ENCODE results near the gene ANO5. TPM values are rescaled to one million over a fixed set of nuclear protein-coding genes. Genes with fewer than 3 reads are reported as not detected.

The ANO5 gene
- total RNA-seq, 1 experiment from 2014 or later = not detected

DNA sequence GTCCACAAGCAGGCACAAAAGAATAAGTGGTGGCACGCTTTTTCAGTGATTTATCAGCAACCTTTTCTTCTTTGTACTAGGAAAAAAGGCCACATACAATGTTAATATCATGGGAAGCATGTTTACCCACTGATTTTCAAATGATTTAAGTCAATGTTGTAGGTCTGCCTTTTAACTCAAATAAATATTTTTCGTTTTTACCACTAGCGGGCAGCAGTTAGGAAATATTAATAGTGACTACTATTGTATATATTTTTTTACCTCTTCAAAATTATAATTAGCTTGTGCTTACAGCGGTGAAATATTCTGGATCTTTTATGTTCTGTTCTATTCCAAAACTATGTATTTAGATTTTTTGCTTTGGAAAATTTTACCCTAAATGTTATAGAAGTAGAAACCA lies 138.9 kb downstream of the ANO5 start:
- H3K27ac ChIP-seq (ENCODE audit: low read length) = no peak overlapping the region
- no peak overlapping the region for H3K4me2 ChIP-seq (ENCODE audit: low read length)
- H3F3A ChIP-seq (ENCODE audit: low read length, unreplicated experiment) = no peaks in the 10 kb centered on the region
- CTCF ChIA-PET = no interaction called here
- no peaks in the 10 kb centered on the region for H4K20me1 ChIP-seq (ENCODE audit: low read length)
- no peaks in the 10 kb centered on the region for H3K36me3 ChIP-seq (ENCODE audit: low read depth, low read length)
- DNase-seq (peak; percentile 22), ATAC-seq (no peak)
- no peaks in the 10 kb centered on the region for H3K9me3 ChIP-seq (ENCODE audit: low read length)
- no TSS peak for BruUV-seq (replicated peaks)
- no peaks in the 10 kb centered on the region for H3K9me2 ChIP-seq (replicated peaks; ENCODE audit: low read length)
- no peak overlapping the region for H2AFZ ChIP-seq (ENCODE audit: low read length)
- H3K4me3 ChIP-seq (ENCODE audit: low read length) = no peak overlapping the region
- TF ChIP-seq EZH2phosphoT487 (IDR thresholded peaks at IDR 0.05; ENCODE audit: borderline replicate concordance, low read length) = no peak
- TF ChIP-seq EZH2 (IDR thresholded peaks at IDR 0.05; ENCODE audit: low read length, unreplicated experiment) = no peak
- TF ChIP-seq, protein P1, sequence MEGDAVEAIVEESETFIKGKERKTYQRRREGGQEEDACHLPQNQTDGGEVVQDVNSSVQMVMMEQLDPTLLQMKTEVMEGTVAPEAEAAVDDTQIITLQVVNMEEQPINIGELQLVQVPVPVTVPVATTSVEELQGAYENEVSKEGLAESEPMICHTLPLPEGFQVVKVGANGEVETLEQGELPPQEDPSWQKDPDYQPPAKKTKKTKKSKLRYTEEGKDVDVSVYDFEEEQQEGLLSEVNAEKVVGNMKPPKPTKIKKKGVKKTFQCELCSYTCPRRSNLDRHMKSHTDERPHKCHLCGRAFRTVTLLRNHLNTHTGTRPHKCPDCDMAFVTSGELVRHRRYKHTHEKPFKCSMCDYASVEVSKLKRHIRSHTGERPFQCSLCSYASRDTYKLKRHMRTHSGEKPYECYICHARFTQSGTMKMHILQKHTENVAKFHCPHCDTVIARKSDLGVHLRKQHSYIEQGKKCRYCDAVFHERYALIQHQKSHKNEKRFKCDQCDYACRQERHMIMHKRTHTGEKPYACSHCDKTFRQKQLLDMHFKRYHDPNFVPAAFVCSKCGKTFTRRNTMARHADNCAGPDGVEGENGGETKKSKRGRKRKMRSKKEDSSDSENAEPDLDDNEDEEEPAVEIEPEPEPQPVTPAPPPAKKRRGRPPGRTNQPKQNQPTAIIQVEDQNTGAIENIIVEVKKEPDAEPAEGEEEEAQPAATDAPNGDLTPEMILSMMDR (conservative IDR thresholded peaks at IDR 0.05; ENCODE audit: low read depth, low read length) = peak; percentile 51
- peaks cover 28% of the 10 kb centered on the region for H3K27me3 ChIP-seq (ENCODE audit: low read length)
- POLR2A ChIA-PET (ENCODE audit: unreplicated experiment) = no interaction called here
- H3K79me2 ChIP-seq (ENCODE audit: low read length) = no peaks in the 10 kb centered on the region
- H3K9ac ChIP-seq (ENCODE audit: low read length) = no peak overlapping the region
- intact Hi-C loops (cut with micrococcal nuclease) = no loop called here
- H3K4me1 ChIP-seq (ENCODE audit: insufficient read depth, low read length) = no peaks in the 10 kb centered on the region

Other genes with a start within 250 kb of the ANO5 start
- not detected in 2 replicates for gene SLC17A6, start 145.3 kb downstream of the ANO5 start, total RNA-seq (2014; rRNA removed)

Measured in PC-3 (cell line).